ENCODE measurements around the gene CYB5RL. TPM values are rescaled to one million over a fixed set of nuclear protein-coding genes. Genes with fewer than 3 reads are reported as not detected.

The CYB5RL gene
- total and polyA plus RNA-seq, 2 of the 13 experiments (the other 11 are each of a cell fraction or from before 2014, with no cell fraction given) = 3.7 to 5.0 TPM

DNA sequence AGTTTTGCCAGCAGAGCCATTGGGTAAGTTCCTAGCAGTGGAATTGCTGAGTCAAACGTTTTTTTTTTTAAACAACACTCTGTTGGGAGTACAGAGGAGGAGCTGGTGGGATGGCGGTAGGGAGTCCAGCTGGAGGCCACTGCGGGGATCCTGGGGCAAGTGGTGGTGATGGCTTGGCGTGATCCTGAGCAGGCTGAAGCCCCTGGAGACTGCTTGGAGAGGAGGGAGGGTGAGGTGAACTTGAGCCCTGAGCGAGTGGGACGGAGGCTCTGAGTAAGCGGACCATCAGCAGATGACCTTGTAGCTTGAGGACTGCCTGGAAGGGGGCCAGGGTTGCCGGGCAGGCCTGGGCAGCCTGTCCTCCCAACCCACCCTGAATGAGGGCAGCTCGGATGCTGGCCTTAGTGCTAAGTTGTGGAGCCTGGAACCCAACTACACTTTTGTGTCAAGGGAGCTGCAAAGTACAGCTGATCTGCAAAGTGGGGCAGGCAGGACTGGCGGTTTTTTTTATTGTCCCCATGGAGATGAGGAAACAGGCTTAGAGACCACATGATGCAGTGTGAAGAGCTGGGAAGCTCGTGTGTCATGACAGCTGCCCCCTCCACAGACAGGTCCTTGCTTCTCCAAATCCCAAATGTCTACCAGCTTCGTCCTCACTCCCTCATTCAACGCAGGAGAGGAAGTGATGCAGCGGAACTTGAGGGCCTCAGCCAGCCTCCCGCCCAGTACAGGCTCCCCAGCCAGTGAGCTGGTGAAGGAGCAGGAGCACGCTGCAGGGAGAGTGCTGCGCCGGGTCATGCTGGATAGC lies 20.4 kb upstream of the CYB5RL start:
- Histone ChIP-seq H3K4me3 (replicated peaks in 1 of 3; ENCODE audit: insufficient read depth in 1 of 3, low read depth in 2 of 3, low read length in 3 of 3) (no peak overlapping the region), H4K20me1 (ENCODE audit: insufficient read depth, low read length) (no peaks in the 10 kb centered on the region), H3K79me2 (ENCODE audit: insufficient read depth, low read length) (no peaks in the 10 kb centered on the region), H3K4me2 (ENCODE audit: low read depth, low read length) (no peak overlapping the region), H3K27ac (ENCODE audit: extremely low read length, insufficient read depth, low read length) (peak overlapping the region; percentile 8), H2AFZ (ENCODE audit: low read length) (no peak overlapping the region), H3K27me3 (ENCODE audit: control insufficient read depth in 1 of 2, insufficient read depth in 2 of 2, low read length in 2 of 2) (no peaks in the 10 kb centered on the region), H3K36me3 (replicated peaks in 1 of 2; ENCODE audit: control insufficient read depth in 1 of 2, insufficient read depth in 2 of 2, low read length in 2 of 2) (peaks cover 31 to 57% of the 10 kb centered on the region in 2 experiments; a peak in 4 of 5 replicates), H3K4me1 (ENCODE audit: insufficient read depth, low read length) (peaks cover 27% of the 10 kb centered on the region), H3K9ac (ENCODE audit: insufficient read depth, low read depth, low read length) (no peak overlapping the region), H3K9me3 (ENCODE audit: low read length) (no peaks in the 10 kb centered on the region)
- no peak for FAIRE-seq
- intact Hi-C loops (cut with micrococcal nuclease; ENCODE audit: unreplicated experiment) (no loop called here), in situ Hi-C loops (cut with HindIII; ENCODE audit: extremely low pct_ligation_motif_present, low pct_unique_long_range_greater_than_20kb) (no loop called here)
- ChIA-PET CTCF (ENCODE audit: low intra/inter-chr PET ratio, low total read pairs) (no interaction called here), POLR2A (interaction anchor here (1.2 to 1.4 kb wide), 3 partner anchors 16 to 103 kb away, joined by 3 to 7 read pairs (median 3); partner anchors contain the start of genes CYB5RL and MRPL37)
- peak; percentile 46 for ATAC-seq
- peak; percentile 13 for DNase-seq (ENCODE audit: low spot score)
- WGBS (ENCODE audit: low lambda C conversion rate) = 66% methylated on average over 13 of the region's 18 CpGs
- no TSS peak for BruUV-seq (replicated peaks)
- no peak for TF ChIP-seq ZNF776 (CRISPR knock-in tag; IDR thresholded peaks at IDR 0.05)
- no peak for TF ChIP-seq GPN1 (CRISPR knock-in tag; IDR thresholded peaks at IDR 0.05; ENCODE audit: borderline replicate concordance)
- TF ChIP-seq, protein P1, sequence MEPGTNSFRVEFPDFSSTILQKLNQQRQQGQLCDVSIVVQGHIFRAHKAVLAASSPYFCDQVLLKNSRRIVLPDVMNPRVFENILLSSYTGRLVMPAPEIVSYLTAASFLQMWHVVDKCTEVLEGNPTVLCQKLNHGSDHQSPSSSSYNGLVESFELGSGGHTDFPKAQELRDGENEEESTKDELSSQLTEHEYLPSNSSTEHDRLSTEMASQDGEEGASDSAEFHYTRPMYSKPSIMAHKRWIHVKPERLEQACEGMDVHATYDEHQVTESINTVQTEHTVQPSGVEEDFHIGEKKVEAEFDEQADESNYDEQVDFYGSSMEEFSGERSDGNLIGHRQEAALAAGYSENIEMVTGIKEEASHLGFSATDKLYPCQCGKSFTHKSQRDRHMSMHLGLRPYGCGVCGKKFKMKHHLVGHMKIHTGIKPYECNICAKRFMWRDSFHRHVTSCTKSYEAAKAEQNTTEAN (CRISPR knock-in tag; conservative IDR thresholded peaks at IDR 0.05) = no peak
- TF ChIP-seq ZBTB33 (CRISPR knock-in tag; IDR thresholded peaks at IDR 0.05) = 0 out of 2 replicates have a peak, but pooled peaks have one; percentile 27
- TF ChIP-seq ZNF235 (CRISPR knock-in tag; IDR thresholded peaks at IDR 0.05; ENCODE audit: borderline replicate concordance) = no peak
- no peak for TF ChIP-seq TEF (CRISPR knock-in tag; IDR thresholded peaks at IDR 0.05)
- TF ChIP-seq ZBTB38 (CRISPR knock-in tag; IDR thresholded peaks at IDR 0.05) = peak; percentile 43; the same call in 1 of the 2 replicates
- TF ChIP-seq MAFF (IDR thresholded peaks at IDR 0.05; ENCODE audit: low read depth, low read length) = peak; percentile 86
- peak; percentile 56; the same call in 1 of the 2 replicates for TF ChIP-seq RFX5 (IDR thresholded peaks at IDR 0.05; ENCODE audit: low read depth, low read length)
- 0 out of 2 replicates have a peak, but pooled peaks have one; percentile 14 for TF ChIP-seq FOSL2 (CRISPR knock-in tag; IDR thresholded peaks at IDR 0.05)
- TF ChIP-seq SALL2 (CRISPR knock-in tag; IDR thresholded peaks at IDR 0.05) = no peak
- peak; percentile 88 to 90 for TF ChIP-seq MAFK (conservative IDR thresholded peaks at IDR 0.05 in 1 of 2, IDR thresholded peaks at IDR 0.05 in 1 of 2; ENCODE audit: low read length in 2 of 2)
- no peak for TF ChIP-seq ATF3 (CRISPR knock-in tag; IDR thresholded peaks at IDR 0.05)
- TF ChIP-seq, protein P2, sequence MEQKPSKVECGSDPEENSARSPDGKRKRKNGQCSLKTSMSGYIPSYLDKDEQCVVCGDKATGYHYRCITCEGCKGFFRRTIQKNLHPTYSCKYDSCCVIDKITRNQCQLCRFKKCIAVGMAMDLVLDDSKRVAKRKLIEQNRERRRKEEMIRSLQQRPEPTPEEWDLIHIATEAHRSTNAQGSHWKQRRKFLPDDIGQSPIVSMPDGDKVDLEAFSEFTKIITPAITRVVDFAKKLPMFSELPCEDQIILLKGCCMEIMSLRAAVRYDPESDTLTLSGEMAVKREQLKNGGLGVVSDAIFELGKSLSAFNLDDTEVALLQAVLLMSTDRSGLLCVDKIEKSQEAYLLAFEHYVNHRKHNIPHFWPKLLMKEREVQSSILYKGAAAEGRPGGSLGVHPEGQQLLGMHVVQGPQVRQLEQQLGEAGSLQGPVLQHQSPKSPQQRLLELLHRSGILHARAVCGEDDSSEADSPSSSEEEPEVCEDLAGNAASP (CRISPR knock-in tag; IDR thresholded peaks at IDR 0.05; ENCODE audit: borderline replicate concordance) = peak; percentile 13; the same call in 1 of the 2 replicates
- TF ChIP-seq PCBP1 (IDR thresholded peaks at IDR 0.05; ENCODE audit: borderline replicate concordance, low read depth, low read length) = no peak
